Calu3 (cell line): Measurements from ENCODE around the gene GUK1. TPM values are rescaled to one million over a fixed set of nuclear protein-coding genes. Genes with fewer than 3 reads are reported as not detected.

ENCODE experiments used
- BruUV-seq: library from RNA; stranded (reverse); fragments of 400-500 nt; replicated peaks from 2 replicates; lab custom pipeline; 2021; lab: Mats Ljungman, UMichigan
- CTCF ChIA-PET: fragments of 300-600 bp; sonication (Branson Sonifier 250); formaldehyde crosslinking; loops from one replicate; lab custom pipeline; 2022; ENCODE audit warnings: antibody characterized with exemption; lab: Charles Lee
- DNase-seq: peaks from one replicate; pipeline ENCODE4 v3.0.0; 2022
- H3K27ac Mint-ChIP-seq: one replicate; pipeline ENCODE4 v1.8.0; 2022; ENCODE audit warnings: mixed read lengths; ENCODE audit not compliant: unreplicated experiment
- H3K27me3 Mint-ChIP-seq: one replicate; pipeline ENCODE4 v1.8.0; 2022; ENCODE audit warnings: mixed read lengths; ENCODE audit not compliant: unreplicated experiment
- H3K36me3 Mint-ChIP-seq: one replicate; pipeline ENCODE4 v1.8.0; 2022; ENCODE audit warnings: mild to moderate bottlenecking, moderate library complexity, mixed read lengths; ENCODE audit not compliant: insufficient read depth, unreplicated experiment
- H3K4me1 Mint-ChIP-seq: one replicate; pipeline ENCODE4 v1.8.0; 2022; ENCODE audit warnings: mild to moderate bottlenecking, low read depth, mixed read lengths; ENCODE audit not compliant: unreplicated experiment
- H3K4me3 Mint-ChIP-seq: one replicate; pipeline ENCODE4 v1.8.0; 2022; ENCODE audit warnings: mild to moderate bottlenecking, low read depth, moderate library complexity, mixed read lengths; ENCODE audit not compliant: unreplicated experiment
- H3K9me3 Mint-ChIP-seq: one replicate; pipeline ENCODE4 v1.8.0; 2022; ENCODE audit warnings: low read depth, mixed read lengths; ENCODE audit not compliant: unreplicated experiment
- intact Hi-C: fragments of 100-400 bp; cut with micrococcal nuclease; formaldehyde crosslinking; loops from one replicate; pipeline ENCODE4 v1.10.0; 2022; ENCODE audit not compliant: unreplicated experiment
- total RNA-seq: library from RNA; stranded (reverse); gene quantifications from 2 replicates; pipeline ENCODE4 v1.2.3, GENCODE V29; 2022
- TF ChIP-seq, protein P1 (sequence below): fragments of 200-600 bp; IDR thresholded peaks from one replicate; pipeline ENCODE4 v1.8.0; 2022; ENCODE audit warnings: antibody characterized with exemption; ENCODE audit not compliant: unreplicated experiment

Gene GUK1
- total RNA-seq, 1 experiment from 2014 or later = 238 TPM

DNA sequence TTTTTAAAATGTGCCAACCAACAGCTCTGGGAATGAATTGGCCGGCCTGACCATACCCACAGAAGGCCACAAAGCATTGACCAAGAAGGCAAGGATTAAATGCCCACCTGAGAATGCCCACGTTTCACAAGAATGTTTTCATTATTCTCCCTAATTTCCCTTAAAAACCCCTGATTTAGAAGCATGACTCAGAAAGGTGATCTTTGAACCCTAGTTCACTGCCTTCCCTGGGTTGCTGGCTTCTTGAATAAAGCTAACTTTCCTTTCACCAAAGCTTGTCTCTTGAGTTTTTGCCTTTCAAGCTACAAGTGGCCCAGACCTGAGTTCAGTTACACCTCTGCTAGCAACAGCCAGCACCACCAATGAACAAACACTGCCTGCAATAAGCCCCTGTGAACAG lies 16.6 kb upstream of the GUK1 start:
- DNase-seq = no peak
- CTCF ChIA-PET = interaction anchor here (1.1 to 1.2 kb wide), 2 partner anchors 36 to 42 kb away, joined by 3 read pairs; partner anchors contain the start of gene IBA57
- Mint-ChIP-seq H3K4me3 (no peak overlapping the region), H3K4me1 (peaks cover 11% of the 10 kb centered on the region), H3K9me3 (peaks cover 2% of the 10 kb centered on the region), H3K36me3 (no peaks in the 10 kb centered on the region), H3K27me3 (no peaks in the 10 kb centered on the region), H3K27ac (no peak overlapping the region)
- BruUV-seq = no TSS peak
- TF ChIP-seq, protein P1, sequence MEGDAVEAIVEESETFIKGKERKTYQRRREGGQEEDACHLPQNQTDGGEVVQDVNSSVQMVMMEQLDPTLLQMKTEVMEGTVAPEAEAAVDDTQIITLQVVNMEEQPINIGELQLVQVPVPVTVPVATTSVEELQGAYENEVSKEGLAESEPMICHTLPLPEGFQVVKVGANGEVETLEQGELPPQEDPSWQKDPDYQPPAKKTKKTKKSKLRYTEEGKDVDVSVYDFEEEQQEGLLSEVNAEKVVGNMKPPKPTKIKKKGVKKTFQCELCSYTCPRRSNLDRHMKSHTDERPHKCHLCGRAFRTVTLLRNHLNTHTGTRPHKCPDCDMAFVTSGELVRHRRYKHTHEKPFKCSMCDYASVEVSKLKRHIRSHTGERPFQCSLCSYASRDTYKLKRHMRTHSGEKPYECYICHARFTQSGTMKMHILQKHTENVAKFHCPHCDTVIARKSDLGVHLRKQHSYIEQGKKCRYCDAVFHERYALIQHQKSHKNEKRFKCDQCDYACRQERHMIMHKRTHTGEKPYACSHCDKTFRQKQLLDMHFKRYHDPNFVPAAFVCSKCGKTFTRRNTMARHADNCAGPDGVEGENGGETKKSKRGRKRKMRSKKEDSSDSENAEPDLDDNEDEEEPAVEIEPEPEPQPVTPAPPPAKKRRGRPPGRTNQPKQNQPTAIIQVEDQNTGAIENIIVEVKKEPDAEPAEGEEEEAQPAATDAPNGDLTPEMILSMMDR = no peak
- intact Hi-C loops = no loop called here

DNA sequence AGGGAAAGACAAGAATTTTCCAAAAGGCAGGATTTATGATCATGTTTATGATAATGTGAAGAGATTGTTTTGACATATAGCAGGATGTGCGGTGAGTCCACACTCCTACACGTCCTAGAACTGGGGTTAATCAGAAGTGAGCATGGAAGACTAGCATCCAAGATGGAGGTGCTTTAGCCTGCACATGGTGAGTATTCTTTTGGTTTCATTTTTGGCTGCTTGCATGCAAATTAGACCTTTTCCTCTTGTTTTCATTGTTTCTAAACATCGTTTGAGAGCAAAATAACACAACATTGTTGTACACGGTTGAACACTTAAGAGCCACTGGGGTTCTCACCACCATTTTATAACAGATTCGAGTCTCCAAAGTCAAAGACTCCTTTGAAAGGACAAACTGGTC lies 14.9 kb upstream of the GUK1 start:
- CTCF ChIA-PET = no interaction called here
- H3K36me3 Mint-ChIP-seq = no peaks in the 10 kb centered on the region
- H3K27ac Mint-ChIP-seq = no peak overlapping the region
- H3K4me1 Mint-ChIP-seq = peaks cover 12% of the 10 kb centered on the region
- DNase-seq = no peak
- no peaks in the 10 kb centered on the region for H3K27me3 Mint-ChIP-seq
- H3K4me3 Mint-ChIP-seq = no peak overlapping the region
- no TSS peak for BruUV-seq
- TF ChIP-seq, protein P1 = no peak
- H3K9me3 Mint-ChIP-seq = no peaks in the 10 kb centered on the region
- intact Hi-C loops = no loop called here

DNA sequence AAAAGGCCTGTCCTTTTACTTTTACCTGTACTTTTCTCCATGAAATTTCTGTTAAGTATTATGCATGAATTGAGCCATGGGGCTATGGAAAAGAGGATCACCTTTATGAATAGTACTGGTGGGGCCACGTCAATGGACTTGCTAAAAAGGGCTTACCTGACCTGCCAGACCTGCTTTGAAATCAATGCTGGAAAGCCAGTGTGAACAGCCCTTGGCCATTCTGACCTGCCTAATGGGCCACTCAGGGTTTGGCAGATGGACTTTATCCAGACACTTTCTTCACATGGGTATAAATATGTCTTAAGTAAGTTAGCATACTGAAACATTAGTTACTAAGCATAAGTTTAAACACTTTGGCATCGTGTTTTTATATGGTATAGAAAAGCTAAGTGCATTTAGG lies 8.3 kb upstream of the GUK1 start:
- no TSS peak for BruUV-seq
- Mint-ChIP-seq H3K4me3 (peak overlapping the region; percentile 79), H3K27ac (peak overlapping the region; percentile 80), H3K9me3 (no peaks in the 10 kb centered on the region), H3K36me3 (peaks cover 10% of the 10 kb centered on the region), H3K27me3 (no peaks in the 10 kb centered on the region), H3K4me1 (peaks cover 17% of the 10 kb centered on the region)
- intact Hi-C loops = loop anchor here (1.0 to 10.0 kb wide), 7 partner anchors 35 to 383 kb away; a partner anchor contains a TSS
- CTCF ChIA-PET = interaction anchor here (0.7 to 3.3 kb wide), 5 partner anchors 34 to 383 kb away, joined by 3 to 32 read pairs (median 6); partner anchors contain the start of gene IBA57
- DNase-seq = peak; percentile 52
- TF ChIP-seq, protein P1 = no peak

DNA sequence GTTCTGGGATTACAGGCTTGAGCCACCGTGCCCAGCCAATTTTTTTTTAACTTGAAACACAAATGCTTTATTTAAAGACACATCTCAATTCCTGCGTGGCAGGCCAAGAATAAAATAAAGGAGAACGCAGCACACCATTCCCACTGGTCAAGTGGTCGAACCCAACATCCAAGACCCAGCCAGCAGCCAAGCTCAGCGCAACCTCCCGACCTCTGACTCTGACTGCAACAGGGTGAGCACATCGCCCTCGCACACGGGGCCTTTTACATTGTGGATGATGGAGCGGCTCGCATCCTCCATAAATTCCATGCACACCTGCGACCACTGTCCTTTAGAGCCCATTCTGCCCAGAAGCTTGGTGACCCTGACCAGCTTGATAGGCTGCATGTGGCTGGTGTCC lies 5.5 kb upstream of the GUK1 start:
- Mint-ChIP-seq H3K36me3 (peaks cover 12% of the 10 kb centered on the region), H3K27ac (no peak overlapping the region), H3K4me1 (peaks cover 17% of the 10 kb centered on the region), H3K27me3 (no peaks in the 10 kb centered on the region), H3K9me3 (no peaks in the 10 kb centered on the region), H3K4me3 (no peak overlapping the region)
- intact Hi-C loops = loop anchor here (5.0 to 10.0 kb wide), 3 partner anchors 260 to 368 kb away; a partner anchor contains a TSS
- no TSS peak for BruUV-seq
- CTCF ChIA-PET = no interaction called here
- DNase-seq = no peak
- TF ChIP-seq, protein P1 = no peak
